Fibroblast of mammary gland (primary cell): Measurements from ENCODE around the gene TIAM2.

ENCODE experiments used
- DNase-seq: peaks from one replicate; pipeline ENCODE4 v3.0.0-alpha.2; 2010; ENCODE audit warnings: low read depth
- H3K4me3 ChIP-seq: 2 replicates; pipeline ENCODE4 v1.5.1; 2011; ENCODE audit warnings: low read depth, mild to moderate bottlenecking, low read length, moderate library complexity; ENCODE audit not compliant: control insufficient read depth
- TF ChIP-seq, protein P1 (sequence below): conservative IDR thresholded peaks from 2 replicates; pipeline ENCODE4 v1.5.1; 2011; ENCODE audit warnings: low read depth, low read length, inconsistent platforms; ENCODE audit not compliant: control insufficient read depth, insufficient read depth

The TIAM2 gene

DNA sequence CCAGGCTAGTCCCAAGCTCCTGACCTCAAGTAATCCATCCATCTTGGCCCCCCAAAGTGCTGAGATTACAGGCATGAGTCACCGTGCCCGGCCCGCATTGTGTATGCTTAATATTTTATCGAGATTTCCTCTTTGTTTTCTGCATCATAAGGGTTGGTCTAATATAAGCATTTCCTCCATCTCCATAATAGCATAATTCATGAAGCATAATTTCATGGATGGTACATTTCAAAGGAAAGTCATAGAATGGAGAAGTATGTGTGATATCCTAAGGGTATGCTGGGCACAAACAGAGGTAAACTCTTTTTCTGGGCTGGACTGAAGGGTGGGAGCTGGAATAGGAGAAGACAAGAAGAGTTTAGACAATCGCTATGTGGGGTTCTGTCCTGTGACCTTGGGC is 17.5 kb upstream of the TIAM2 start:
- TF ChIP-seq, protein P1, sequence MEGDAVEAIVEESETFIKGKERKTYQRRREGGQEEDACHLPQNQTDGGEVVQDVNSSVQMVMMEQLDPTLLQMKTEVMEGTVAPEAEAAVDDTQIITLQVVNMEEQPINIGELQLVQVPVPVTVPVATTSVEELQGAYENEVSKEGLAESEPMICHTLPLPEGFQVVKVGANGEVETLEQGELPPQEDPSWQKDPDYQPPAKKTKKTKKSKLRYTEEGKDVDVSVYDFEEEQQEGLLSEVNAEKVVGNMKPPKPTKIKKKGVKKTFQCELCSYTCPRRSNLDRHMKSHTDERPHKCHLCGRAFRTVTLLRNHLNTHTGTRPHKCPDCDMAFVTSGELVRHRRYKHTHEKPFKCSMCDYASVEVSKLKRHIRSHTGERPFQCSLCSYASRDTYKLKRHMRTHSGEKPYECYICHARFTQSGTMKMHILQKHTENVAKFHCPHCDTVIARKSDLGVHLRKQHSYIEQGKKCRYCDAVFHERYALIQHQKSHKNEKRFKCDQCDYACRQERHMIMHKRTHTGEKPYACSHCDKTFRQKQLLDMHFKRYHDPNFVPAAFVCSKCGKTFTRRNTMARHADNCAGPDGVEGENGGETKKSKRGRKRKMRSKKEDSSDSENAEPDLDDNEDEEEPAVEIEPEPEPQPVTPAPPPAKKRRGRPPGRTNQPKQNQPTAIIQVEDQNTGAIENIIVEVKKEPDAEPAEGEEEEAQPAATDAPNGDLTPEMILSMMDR: no peak
- no peak for DNase-seq
- no peak overlapping the region for H3K4me3 ChIP-seq

DNA sequence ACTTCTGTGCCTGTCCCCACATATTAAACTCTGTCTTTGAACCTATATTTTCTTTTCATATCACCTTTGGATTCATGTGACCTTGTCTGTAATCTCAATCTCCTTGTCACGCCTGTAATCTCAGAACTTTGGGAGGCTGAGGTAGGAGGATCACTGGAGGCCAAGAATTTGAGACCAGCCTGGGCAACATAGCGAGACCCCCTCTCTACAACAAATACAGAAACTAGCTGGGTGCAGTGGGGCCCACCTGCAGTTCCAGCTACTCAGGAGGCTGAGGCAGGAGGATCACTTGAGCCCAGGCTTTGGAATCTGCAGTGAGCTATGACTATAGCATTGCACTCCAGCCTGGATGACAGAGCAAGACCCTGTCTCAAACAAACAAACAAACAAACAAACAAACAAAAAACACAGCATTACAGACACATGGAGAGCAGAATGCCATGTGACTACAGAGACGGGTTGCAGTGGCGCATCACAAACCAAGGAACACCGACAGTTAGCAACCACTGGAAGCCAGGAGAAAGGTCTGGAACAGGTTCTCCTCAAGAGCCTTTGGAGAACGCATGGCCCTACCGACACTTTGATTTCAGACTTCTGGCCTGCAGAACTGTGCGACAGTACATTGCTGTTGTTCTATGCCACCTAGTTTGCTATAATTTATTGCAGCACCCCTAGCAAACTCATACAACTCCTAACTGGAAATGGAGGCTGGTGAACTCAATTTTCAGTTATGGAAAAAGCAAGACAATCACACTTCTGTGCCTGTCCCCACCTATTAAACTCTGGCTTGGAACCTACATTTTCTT is 14.6 kb upstream of the TIAM2 start:
- DNase-seq: no peak
- no peak overlapping the region for H3K4me3 ChIP-seq
- TF ChIP-seq, protein P1: no peak

DNA sequence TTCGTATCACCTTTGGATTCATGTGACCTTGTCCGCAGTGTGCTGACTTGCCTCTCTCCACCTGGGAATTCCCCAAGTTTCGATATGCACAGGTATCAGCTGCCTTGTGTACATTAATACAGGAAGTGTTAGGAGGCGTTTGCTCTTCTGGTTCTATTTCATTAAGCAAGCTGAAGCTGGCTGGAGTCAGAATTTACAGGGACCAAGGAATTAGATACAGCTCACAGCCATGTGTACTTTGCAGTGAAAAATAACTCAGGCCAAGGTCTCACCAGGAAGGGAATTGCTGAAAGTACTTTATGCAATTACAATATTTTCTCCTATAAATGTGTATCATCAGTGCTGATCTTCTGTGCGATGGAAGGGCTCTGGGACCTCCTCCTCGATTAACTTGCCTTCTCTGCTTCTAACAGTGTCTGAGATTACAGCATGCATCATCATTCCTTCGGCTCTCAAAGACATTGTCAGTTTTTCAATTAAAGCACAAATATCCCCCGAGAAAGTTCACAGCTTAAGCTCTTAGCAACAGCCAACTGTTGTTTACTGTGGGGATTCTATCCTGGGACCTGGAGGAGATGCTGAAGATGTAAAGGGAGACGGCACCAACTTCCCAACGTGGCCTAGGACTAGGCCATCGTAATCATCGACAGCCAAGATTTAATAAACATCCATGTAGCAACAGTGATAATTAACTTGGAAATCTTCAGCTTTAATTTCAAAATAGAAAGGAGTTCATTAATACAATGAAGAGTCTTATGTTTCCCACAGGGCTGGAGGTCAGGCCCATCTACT is 13.8 kb upstream of the TIAM2 start:
- no peak overlapping the region for H3K4me3 ChIP-seq
- no peak for DNase-seq
- TF ChIP-seq, protein P1: no peak

DNA sequence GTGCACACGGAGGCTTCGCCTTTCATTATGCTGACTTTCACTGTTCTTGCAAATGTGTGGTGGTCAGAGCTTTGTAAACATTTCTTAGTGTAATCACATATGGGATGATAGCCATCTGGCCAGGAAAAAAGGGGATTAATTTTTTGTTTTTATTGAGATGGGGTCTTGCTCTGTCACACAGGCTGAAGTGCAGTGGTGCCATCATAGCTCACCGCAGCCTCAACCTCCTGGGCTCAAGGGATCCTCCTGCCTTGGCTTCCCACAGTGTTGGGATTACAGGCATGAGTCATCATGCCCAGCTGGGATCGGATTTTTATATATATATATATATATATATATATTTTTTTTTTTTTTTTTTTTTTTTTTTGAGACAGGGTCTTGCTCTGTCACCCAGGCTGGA is 11.0 kb upstream of the TIAM2 start:
- peak; percentile 25 for DNase-seq
- TF ChIP-seq, protein P1: no peak
- no peak overlapping the region for H3K4me3 ChIP-seq

DNA sequence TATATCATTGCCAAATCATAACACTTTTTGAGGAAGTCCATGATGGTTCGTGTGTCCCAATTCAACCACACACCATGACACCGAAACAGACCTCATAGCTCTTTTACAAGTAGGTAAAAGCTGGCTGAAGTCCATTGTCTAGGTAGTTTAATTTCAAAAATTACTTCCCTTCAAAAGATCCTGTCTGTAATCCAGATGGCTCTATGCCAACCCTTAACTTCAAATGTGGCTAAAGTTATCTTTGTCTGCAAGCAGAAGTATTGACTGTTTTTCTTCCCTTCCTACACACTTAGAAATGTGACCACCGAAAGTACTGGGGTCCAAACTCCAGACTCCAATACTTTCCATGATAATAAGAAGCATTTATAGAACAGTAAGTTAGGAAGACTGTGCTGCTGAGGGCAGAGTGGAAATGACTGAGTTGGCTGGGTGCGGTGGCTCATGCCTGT is 8.3 kb upstream of the TIAM2 start:
- TF ChIP-seq, protein P1: no peak
- DNase-seq: no peak
- H3K4me3 ChIP-seq: no peak overlapping the region

DNA sequence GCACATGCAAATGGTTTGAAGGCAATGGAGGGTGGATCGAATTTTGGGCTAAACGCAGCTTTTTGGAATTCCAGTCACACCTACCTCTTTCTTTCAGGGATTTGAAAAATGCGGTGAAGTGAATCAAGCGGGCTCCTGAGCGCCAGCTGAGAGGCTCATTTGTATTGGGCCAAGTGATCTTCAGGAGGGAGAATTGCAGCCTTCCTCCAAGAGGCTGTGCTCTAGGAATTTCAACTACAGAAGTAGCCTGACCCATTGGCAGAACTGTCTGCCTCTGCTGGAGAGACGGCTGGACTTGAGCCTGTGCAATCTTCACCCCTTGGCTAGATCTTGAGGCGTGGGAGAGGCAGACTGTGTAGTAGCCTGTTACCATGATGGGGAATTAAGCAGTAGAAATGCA is 5.7 kb upstream of the TIAM2 start:
- DNase-seq: no peak
- H3K4me3 ChIP-seq: no peak overlapping the region
- TF ChIP-seq, protein P1: no peak
